CD4-positive, alpha-beta T cell treated with Interferon alpha-2 for 1 hour (primary cell): ENCODE results near the gene ODAD3.

Experiments used
- DNase-seq, 2 donors: peaks; one replicate each; pipeline ENCODE4 v3.0.0-alpha.2; 2020 to 2022

ODAD3 gene

GRCh38 chr19:11373885-11374432 lies 61.0 kb downstream of the ODAD3 start:
- no peak for DNase-seq

DNA sequence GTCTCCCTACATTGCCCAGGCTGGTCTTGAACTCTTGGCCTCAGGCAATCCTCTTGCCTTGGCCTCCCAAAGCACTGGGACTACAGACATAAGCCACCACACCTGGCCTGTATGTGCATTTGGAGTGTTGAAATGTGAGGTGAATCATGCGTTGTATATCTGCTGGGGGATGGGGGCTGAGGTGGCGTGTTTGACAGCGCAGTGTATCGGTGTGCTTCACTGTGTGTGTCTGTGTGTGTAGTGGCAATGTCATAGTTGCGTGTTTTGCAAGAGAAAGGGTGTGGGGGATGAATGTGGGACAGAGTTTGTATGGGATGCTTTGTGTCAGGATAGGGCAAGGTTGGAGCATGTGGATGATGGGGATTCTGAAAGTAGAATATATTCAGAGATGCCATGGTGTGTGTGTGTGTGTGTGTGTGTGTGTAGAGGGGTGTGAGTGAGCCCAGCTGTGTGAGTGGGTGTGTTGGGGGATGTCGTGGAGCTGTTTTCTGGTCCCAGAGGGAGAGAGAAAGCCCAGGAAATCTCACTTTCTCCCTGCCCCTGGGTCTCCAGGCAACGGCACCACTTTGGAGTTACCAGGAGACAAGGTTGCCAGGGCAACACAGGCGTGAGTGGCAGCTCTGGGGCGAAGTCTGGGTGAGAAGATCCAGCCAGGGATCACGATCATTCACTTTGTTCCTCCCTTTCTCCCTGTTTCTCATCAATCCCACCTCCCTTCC lies 61.6 kb downstream of the ODAD3 start:
- DNase-seq = no peak

DNA sequence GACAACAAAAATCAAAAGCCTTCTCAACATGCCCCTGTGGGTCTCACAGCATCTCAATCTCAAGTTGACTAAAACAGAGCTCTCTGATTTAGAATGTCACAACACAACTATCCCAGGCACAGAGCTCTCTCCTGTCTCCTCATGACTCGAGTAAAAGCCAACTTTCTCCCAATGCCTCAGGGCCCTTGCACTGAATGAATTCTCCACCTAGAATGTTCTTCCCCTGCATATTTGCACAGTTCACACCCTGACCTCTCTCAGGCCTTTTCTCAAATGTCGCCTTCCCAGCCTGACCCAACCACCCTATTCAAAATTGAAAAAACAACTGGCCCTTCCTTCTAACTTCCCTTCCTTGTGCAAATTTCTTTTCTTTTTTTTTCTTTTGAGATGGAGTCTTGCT lies 64.2 kb downstream of the ODAD3 start:
- DNase-seq = no peak
